B cell (primary cell): ENCODE measurements around the gene CIAO2B.

Source experiments
- CTCF ChIP-seq: fragments of 200-600 bp; IDR thresholded peaks from one replicate; pipeline ENCODE4 v1.8.0; 2022; ENCODE audit warnings: antibody characterized with exemption, mild to moderate bottlenecking
- EZH2 ChIP-seq: IDR thresholded peaks from 2 replicates; pipeline ENCODE4 v1.6.1; 2012; ENCODE audit warnings: borderline replicate concordance, low read depth, mild to moderate bottlenecking, moderate library complexity, low read length; ENCODE audit not compliant: insufficient read depth, poor library complexity, severe bottlenecking

GRCh38 chr16:66930189-66930588 is 4.0 kb downstream of the CIAO2B start:
- TF ChIP-seq CTCF = no peak
- no peak for TF ChIP-seq EZH2
